Endothelial cell of umbilical vein (primary cell): ENCODE results near the gene HDAC4. TPM values are rescaled to one million over a fixed set of nuclear protein-coding genes. Genes with fewer than 3 reads are reported as not detected.

ENCODE experiments used
- BruUV-seq: library from RNA; stranded (reverse); fragments of 400-500 nt; replicated peaks from 2 replicates; lab custom pipeline; 2021; lab: Mats Ljungman, UMichigan
- CTCF ChIA-PET: fragments of 300-600, 350-600 bp; sonication (Branson Sonifier 250); formaldehyde crosslinking; loops from one replicate; lab custom pipeline; 2021; ENCODE audit warnings: antibody characterized with exemption, inconsistent platforms; lab: Charles Lee
- POLR2A ChIA-PET: fragments of 300-600, 350-600 bp; sonication (Branson Sonifier 250); formaldehyde crosslinking; loops from one replicate; lab custom pipeline; 2021; ENCODE audit warnings: antibody characterized with exemption, inconsistent platforms; lab: Charles Lee
- DNase-seq: peaks from one replicate; pipeline ENCODE4 v3.0.0-alpha.2; 2011; ENCODE audit warnings: low read depth, low spot score
- FAIRE-seq: peaks from 2 replicates; lab custom pipeline; 2011; peaks lifted over from hg19 to GRCh38; lab: Jason Lieb, UNC
- H2AFZ ChIP-seq: 2 replicates; pipeline ENCODE4 v1.6.0; 2012; ENCODE audit warnings: low read depth, low read length, control low read depth, inconsistent platforms
- H3K27ac ChIP-seq: 2 replicates; pipeline ENCODE4 v1.5.1; 2011; ENCODE audit warnings: low read depth, mild to moderate bottlenecking, control low read depth, low read length, moderate library complexity; ENCODE audit not compliant: insufficient read depth
- H3K27me3 ChIP-seq, 2 experiments: 2 replicates each; pipeline versions ENCODE4 v1.6.0 to v1.6.1; 2011; ENCODE audit warnings: low read length in 2 of 2, mixed read lengths in 1 of 2; ENCODE audit not compliant: control insufficient read depth in 2 of 2, insufficient read depth in 2 of 2
- H3K36me3 ChIP-seq, 2 experiments: 2 replicates in 1 of 2; 3 replicates in 1 of 2; pipeline ENCODE4 v1.5.1; 2011; ENCODE audit warnings: low read length in 2 of 2, mild to moderate bottlenecking in 1 of 2, moderate library complexity in 1 of 2; ENCODE audit not compliant: control insufficient read depth in 2 of 2, insufficient read depth in 2 of 2; ENCODE audit errors: extremely low read depth in 1 of 2
- H3K4me1 ChIP-seq: 3 replicates; pipeline ENCODE4 v1.5.1; 2011; ENCODE audit warnings: mild to moderate bottlenecking, low read length; ENCODE audit not compliant: control insufficient read depth, insufficient read depth; ENCODE audit errors: extremely low read depth
- H3K4me2 ChIP-seq: 2 replicates; pipeline ENCODE4 v1.6.1; 2011; ENCODE audit warnings: low read length, control low read depth, mixed read lengths; ENCODE audit not compliant: insufficient read depth
- H3K4me3 ChIP-seq, 3 experiments: fragments of 200-600 bp in 1 of 3; sonication (generic), shearing (Covaris generic) in 1 of 3; replicated peaks in 1 of 3; 2 replicates each; pipeline ENCODE4 v1.5.1; 2011 to 2016; ENCODE audit warnings: control low read depth in 3 of 3, low read length in 3 of 3, mild to moderate bottlenecking in 2 of 3, inconsistent platforms in 1 of 3, low read depth in 1 of 3, moderate library complexity in 1 of 3; ENCODE audit not compliant: insufficient read depth in 1 of 3
- H3K79me2 ChIP-seq: 2 replicates; pipeline ENCODE4 v1.6.0; 2012; ENCODE audit warnings: low read length, inconsistent platforms; ENCODE audit not compliant: control insufficient read depth, insufficient read depth
- H3K9ac ChIP-seq: replicated peaks from 2 replicates; pipeline ENCODE3; 2011; ENCODE audit warnings: low read length, control low read depth; ENCODE audit not compliant: insufficient read depth; ENCODE audit errors: extremely low read depth
- H3K9me1 ChIP-seq: replicated peaks from 3 replicates; pipeline ENCODE4 v1.6.0; 2011; ENCODE audit warnings: mild to moderate bottlenecking, low read length; ENCODE audit not compliant: control insufficient read depth, insufficient read depth; ENCODE audit errors: extremely low read depth
- H3K9me3 ChIP-seq: replicated peaks from 2 replicates; pipeline ENCODE4 v1.5.1; 2012; ENCODE audit warnings: low read length, inconsistent platforms; ENCODE audit not compliant: control insufficient read depth, insufficient read depth
- H4K20me1 ChIP-seq: replicated peaks from 2 replicates; pipeline ENCODE3; 2011; ENCODE audit warnings: mild to moderate bottlenecking, low read length; ENCODE audit not compliant: control insufficient read depth, insufficient read depth; ENCODE audit errors: extremely low read depth
- EZH2 ChIP-seq: IDR thresholded peaks from 2 replicates; pipeline ENCODE4 v1.6.1; 2012; ENCODE audit warnings: borderline replicate concordance, low read depth, mild to moderate bottlenecking, moderate library complexity, low read length, inconsistent platforms; ENCODE audit not compliant: severe bottlenecking
- FOS ChIP-seq: IDR thresholded peaks from 2 replicates; pipeline ENCODE4 v1.6.1; 2011; ENCODE audit warnings: mild to moderate bottlenecking, low read length, moderate library complexity, borderline replicate concordance; ENCODE audit not compliant: insufficient read depth
- GATA2 ChIP-seq: IDR thresholded peaks from 2 replicates; pipeline ENCODE4 v1.7.0; 2011; ENCODE audit warnings: low read depth, mild to moderate bottlenecking, moderate library complexity, mixed read lengths, low read length; ENCODE audit not compliant: insufficient read length, insufficient read depth
- JUN ChIP-seq: IDR thresholded peaks from 2 replicates; pipeline ENCODE4 v1.6.1; 2011; ENCODE audit warnings: borderline replicate concordance, low read depth; ENCODE audit not compliant: insufficient read length, insufficient read depth
- MAX ChIP-seq: IDR thresholded peaks from 2 replicates; pipeline ENCODE4 v1.6.1; 2011; ENCODE audit not compliant: insufficient read depth, insufficient read length
- MYC ChIP-seq: IDR thresholded peaks from one replicate; pipeline ENCODE4 v1.6.1; 2011; ENCODE audit warnings: mild to moderate bottlenecking, low read depth, low read length
- POLR2A ChIP-seq: IDR thresholded peaks from 2 replicates; pipeline ENCODE4 v1.6.1; 2012; ENCODE audit warnings: low read depth, mild to moderate bottlenecking, control low read depth, low read length
- POLR2AphosphoS5 ChIP-seq: IDR thresholded peaks from 2 replicates; pipeline ENCODE4 v1.6.1; 2012; ENCODE audit warnings: low read depth, mild to moderate bottlenecking, control low read depth, low read length, moderate library complexity; ENCODE audit not compliant: insufficient read depth
- dilution Hi-C: fragments of 300-500 bp; cut with MboI; formaldehyde crosslinking; loops from one replicate; pipeline ENCODE4 v1.15.0; 2019; ENCODE audit warnings: low sequenced_read_pairs; ENCODE audit not compliant: extremely low pct_ligation_motif_present
- intact Hi-C: fragments of 100-400 bp; cut with micrococcal nuclease; formaldehyde crosslinking; loops from one replicate; pipeline ENCODE4 v1.10.0; 2022
- polyA plus RNA-seq, 4 experiments: library from polyadenylated mRNA; depleted of rRNA in 3 of 4; stranded (reverse) in 3 of 4; unstranded in 1 of 4; fragments of >200 nt; gene quantifications; 2 replicates each; pipeline versions ENCODE4 v1.2.1 to v1.2.3, GENCODE V29; 2011 to 2012; ENCODE audit warnings: missing spikeins in 1 of 4
- total RNA-seq: library from RNA; stranded (reverse); gene quantifications from 2 replicates; pipeline ENCODE4 v1.2.3, GENCODE V29; 2021
- TF ChIP-seq, protein P1 (sequence below), 2 donors: IDR thresholded peaks; 1 replicate in 1 of 2; 2 replicates in 1 of 2; pipeline ENCODE4 v1.5.1; 2011; ENCODE audit warnings: low read length in 2 of 2, mild to moderate bottlenecking in 2 of 2, moderate library complexity in 2 of 2, control low read depth in 1 of 2, inconsistent platforms in 1 of 2, low read depth in 1 of 2; ENCODE audit not compliant: insufficient read depth in 1 of 2; ENCODE audit errors: extremely low read depth in 1 of 2

Gene HDAC4
- total and polyA plus RNA-seq, 2 donors (not counting 3 experiments of a cell fraction or from before 2014, with no cell fraction given): 13.4 to 33.0 TPM

DNA sequence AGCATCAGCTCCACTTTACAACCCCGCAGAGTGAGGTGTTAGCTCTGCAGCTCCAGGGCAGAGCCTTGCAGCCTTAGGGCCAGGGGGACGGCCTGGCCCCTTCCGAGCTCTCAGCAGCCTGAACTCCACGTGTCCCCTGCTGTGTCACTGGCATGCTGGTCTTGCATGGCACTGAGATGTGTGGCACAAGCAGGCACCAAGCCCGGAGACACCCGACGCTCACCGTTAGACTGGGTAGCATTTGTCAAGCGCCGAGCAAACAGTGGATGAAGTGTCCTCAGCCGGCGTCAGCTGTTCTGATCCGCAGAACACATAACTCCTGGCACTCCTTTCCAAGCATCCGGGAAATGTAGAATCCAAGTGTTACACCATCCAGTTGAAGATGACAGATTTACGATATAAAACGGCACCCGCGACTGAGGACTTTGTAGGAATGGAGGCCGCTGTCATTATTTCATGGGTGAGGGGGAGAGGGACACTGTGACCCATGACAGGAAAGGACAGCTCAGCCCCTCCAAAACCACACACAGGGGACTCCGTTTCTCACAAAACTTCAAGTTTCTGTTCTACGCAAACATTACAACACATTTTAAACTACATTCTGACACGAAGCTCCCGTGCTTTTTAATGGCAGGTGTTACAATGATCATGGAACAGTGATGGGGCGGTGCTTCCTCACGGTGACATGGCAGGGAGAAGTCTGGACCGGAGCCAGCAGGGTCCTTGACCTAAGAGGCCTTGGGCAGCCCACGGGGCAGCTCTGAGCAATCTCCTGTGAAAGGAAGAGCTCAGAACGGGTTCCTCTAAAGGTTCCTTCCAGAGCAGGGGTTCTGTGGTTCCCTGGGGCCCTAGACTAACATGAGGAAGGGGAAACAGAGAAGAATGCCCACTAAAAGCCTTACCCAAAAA, 89.4 kb downstream of the HDAC4 start:
- BruUV-seq: no TSS peak
- ChIA-PET CTCF (interaction anchor here (1.4 kb wide), 1 partner anchor 11 kb away, joined by 3 read pairs; no protein-coding TSS in a partner anchor), POLR2A (no interaction called here)
- no peak for TF ChIP-seq POLR2A
- no peak for TF ChIP-seq JUN
- TF ChIP-seq FOS: no peak
- no peak for TF ChIP-seq MYC
- TF ChIP-seq POLR2AphosphoS5: no peak
- no peak for TF ChIP-seq EZH2
- TF ChIP-seq GATA2: no peak
- TF ChIP-seq MAX: no peak
- TF ChIP-seq, protein P1, sequence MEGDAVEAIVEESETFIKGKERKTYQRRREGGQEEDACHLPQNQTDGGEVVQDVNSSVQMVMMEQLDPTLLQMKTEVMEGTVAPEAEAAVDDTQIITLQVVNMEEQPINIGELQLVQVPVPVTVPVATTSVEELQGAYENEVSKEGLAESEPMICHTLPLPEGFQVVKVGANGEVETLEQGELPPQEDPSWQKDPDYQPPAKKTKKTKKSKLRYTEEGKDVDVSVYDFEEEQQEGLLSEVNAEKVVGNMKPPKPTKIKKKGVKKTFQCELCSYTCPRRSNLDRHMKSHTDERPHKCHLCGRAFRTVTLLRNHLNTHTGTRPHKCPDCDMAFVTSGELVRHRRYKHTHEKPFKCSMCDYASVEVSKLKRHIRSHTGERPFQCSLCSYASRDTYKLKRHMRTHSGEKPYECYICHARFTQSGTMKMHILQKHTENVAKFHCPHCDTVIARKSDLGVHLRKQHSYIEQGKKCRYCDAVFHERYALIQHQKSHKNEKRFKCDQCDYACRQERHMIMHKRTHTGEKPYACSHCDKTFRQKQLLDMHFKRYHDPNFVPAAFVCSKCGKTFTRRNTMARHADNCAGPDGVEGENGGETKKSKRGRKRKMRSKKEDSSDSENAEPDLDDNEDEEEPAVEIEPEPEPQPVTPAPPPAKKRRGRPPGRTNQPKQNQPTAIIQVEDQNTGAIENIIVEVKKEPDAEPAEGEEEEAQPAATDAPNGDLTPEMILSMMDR (IDR thresholded peaks at IDR 0.05; ENCODE audit: extremely low read depth in 1 of 2, insufficient read depth in 1 of 2, low read depth in 1 of 2, low read length in 2 of 2): no peak
- Histone ChIP-seq H3K9me1 (no peaks in the 10 kb centered on the region), H3K36me3 (no peaks in the 10 kb centered on the region), H3K4me1 (no peaks in the 10 kb centered on the region), H3K4me3 (no peak overlapping the region), H4K20me1 (no peaks in the 10 kb centered on the region), H3K9ac (no peak overlapping the region), H3K4me2 (no peak overlapping the region), H3K9me3 (no peaks in the 10 kb centered on the region), H3K79me2 (no peaks in the 10 kb centered on the region), H3K27ac (no peak overlapping the region), H2AFZ (no peak overlapping the region), H3K27me3 (no peaks in the 10 kb centered on the region)
- FAIRE-seq (no peak), DNase-seq (no peak)
- intact Hi-C loops (no loop called here), dilution Hi-C loops (no loop called here)
